Nephron progenitor cell (in vitro differentiated cells): ENCODE data around the gene KRTAP9-9.
A peak's percentile ranks its signal among the peaks of the same experiment; 100 is the strongest.
"Not testable (repeated sequence)": the region's sequence is repeated elsewhere in the genome, so short reads cannot be mapped to it uniquely, and the experiment has no call there.

Experiments used
- DNase-seq: peaks from one replicate; pipeline ENCODE4 v3.0.0; 2021
- H3K27ac Mint-ChIP-seq: 2 replicates; pipeline ENCODE4 v1.8.0; 2021; ENCODE audit warnings: mild to moderate bottlenecking, moderate library complexity, mixed read lengths
- H3K27me3 Mint-ChIP-seq: 2 replicates; pipeline ENCODE4 v1.8.0; 2021; ENCODE audit warnings: mild to moderate bottlenecking, low read depth, mixed read lengths; ENCODE audit not compliant: poor library complexity
- H3K36me3 Mint-ChIP-seq: 2 replicates; pipeline ENCODE4 v1.8.0; 2021; ENCODE audit warnings: low read depth, mixed read lengths
- H3K4me1 Mint-ChIP-seq: 2 replicates; pipeline ENCODE4 v1.8.0; 2021; ENCODE audit warnings: mixed read lengths
- H3K4me3 Mint-ChIP-seq: 2 replicates; pipeline ENCODE4 v1.8.0; 2021; ENCODE audit warnings: mild to moderate bottlenecking, moderate library complexity, mixed read lengths
- H3K9me3 Mint-ChIP-seq: 2 replicates; pipeline ENCODE4 v1.8.0; 2021; ENCODE audit warnings: mild to moderate bottlenecking, moderate library complexity, mixed read lengths
- CTCF ChIP-seq: fragments of 200-600 bp; sonication (generic); IDR thresholded peaks from 2 replicates; pipeline ENCODE4 v1.5.0; 2021; ENCODE audit warnings: antibody characterized with exemption

KRTAP9-9 gene

GRCh38 chr17:41255381-41256290 lies at the start of gene KRTAP9-9:
Gene KRTAP9-9, plus strand, starts transcription at chr17:41255384.
- not testable (repeated sequence) for H3K9me3 Mint-ChIP-seq, H3K4me3 Mint-ChIP-seq, H3K36me3 Mint-ChIP-seq, H3K27ac Mint-ChIP-seq, H3K4me1 Mint-ChIP-seq, DNase-seq
- H3K27me3 Mint-ChIP-seq = peaks cover 61% of the 10 kb centered on the region

GRCh38 chr17:41211845-41212466 lies 43.2 kb upstream of the KRTAP9-9 start:
- Mint-ChIP-seq H3K4me3 (no peak overlapping the region), H3K27me3 (peaks cover 5% of the 10 kb centered on the region), H3K27ac (no peak overlapping the region), H3K36me3 (no peaks in the 10 kb centered on the region), H3K4me1 (no peaks in the 10 kb centered on the region), H3K9me3 (peaks cover 20% of the 10 kb centered on the region)
- no peak for TF ChIP-seq CTCF
- no peak for DNase-seq

- H3K27ac Mint-ChIP-seq = peak overlapping the region; percentile 19
These were observed 42.5 kb upstream of the KRTAP9-9 start for GRCh38 chr17:41212524-41213169.

GRCh38 chr17:41215681-41216080 lies 39.5 kb upstream of the KRTAP9-9 start:
- H3K27ac Mint-ChIP-seq = no peak overlapping the region
- peaks cover 5% of the 10 kb centered on the region for H3K27me3 Mint-ChIP-seq
- H3K9me3 Mint-ChIP-seq = peaks cover 14% of the 10 kb centered on the region
- no peak overlapping the region for H3K4me3 Mint-ChIP-seq
- no peaks in the 10 kb centered on the region for H3K36me3 Mint-ChIP-seq
- TF ChIP-seq CTCF = no peak
- no peak for DNase-seq
- no peaks in the 10 kb centered on the region for H3K4me1 Mint-ChIP-seq

More at GRCh38 chr17:41212524-41213169, 42.5 kb upstream of the KRTAP9-9 start:
- H3K27me3 Mint-ChIP-seq = peaks cover 5% of the 10 kb centered on the region
- no peak overlapping the region for H3K4me3 Mint-ChIP-seq
- DNase-seq = no peak
- no peak for TF ChIP-seq CTCF
- no peaks in the 10 kb centered on the region for H3K4me1 Mint-ChIP-seq
- H3K36me3 Mint-ChIP-seq = no peaks in the 10 kb centered on the region
- H3K9me3 Mint-ChIP-seq = peaks cover 15% of the 10 kb centered on the region

GRCh38 chr17:41223821-41224220 lies 31.4 kb upstream of the KRTAP9-9 start:
- Mint-ChIP-seq H3K27me3 (peaks cover 10% of the 10 kb centered on the region), H3K9me3 (peaks cover 20% of the 10 kb centered on the region), H3K4me1 (no peaks in the 10 kb centered on the region), H3K4me3 (no peak overlapping the region), H3K27ac (no peak overlapping the region), H3K36me3 (no peaks in the 10 kb centered on the region)
- TF ChIP-seq CTCF = no peak
- no peak for DNase-seq

GRCh38 chr17:41226051-41226450 lies 29.1 kb upstream of the KRTAP9-9 start:
- Mint-ChIP-seq H3K27ac (no peak overlapping the region), H3K9me3 (peaks cover 2% of the 10 kb centered on the region), H3K27me3 (peaks cover 24% of the 10 kb centered on the region), H3K4me3 (no peak overlapping the region), H3K4me1 (no peaks in the 10 kb centered on the region), H3K36me3 (no peaks in the 10 kb centered on the region)
- no peak for DNase-seq
- no peak for TF ChIP-seq CTCF

- not testable (repeated sequence) for H3K4me3 Mint-ChIP-seq, H3K9me3 Mint-ChIP-seq, H3K27ac Mint-ChIP-seq, H3K36me3 Mint-ChIP-seq, DNase-seq, H3K4me1 Mint-ChIP-seq
- H3K27me3 Mint-ChIP-seq = peaks cover 24% of the 10 kb centered on the region
These were observed 28.5 kb upstream of the KRTAP9-9 start, which contains the start of gene KRTAP9-2 for GRCh38 chr17:41226598-41227095. Gene KRTAP9-2, plus strand, starts transcription at chr17:41226648. Its CDS starts 7 bp downstream, at chr17:41226655.
